Hematopoietic multipotent progenitor cell (in vitro differentiated cells): ENCODE results near the gene MACROH2A2. TPM values are rescaled to one million over a fixed set of nuclear protein-coding genes. Genes with fewer than 3 reads are reported as not detected.
"Not testable (repeated sequence)": the region's sequence is repeated elsewhere in the genome, so short reads cannot be mapped to it uniquely, and the experiment has no call there.

Experiments
- DNase-seq, 3 donors: peaks; one replicate each; pipeline ENCODE4 v3.0.0-alpha.2; 2011 to 2015; ENCODE audit warnings: low read depth in 2 of 3, low spot score in 2 of 3
- total RNA-seq: library from RNA; depleted of rRNA; stranded (reverse); fragments of >200 nt; gene quantifications from one replicate; pipeline ENCODE4 v1.2.3, GENCODE V29; 2012

The MACROH2A2 gene
- 2.2 TPM for total RNA-seq

DNA sequence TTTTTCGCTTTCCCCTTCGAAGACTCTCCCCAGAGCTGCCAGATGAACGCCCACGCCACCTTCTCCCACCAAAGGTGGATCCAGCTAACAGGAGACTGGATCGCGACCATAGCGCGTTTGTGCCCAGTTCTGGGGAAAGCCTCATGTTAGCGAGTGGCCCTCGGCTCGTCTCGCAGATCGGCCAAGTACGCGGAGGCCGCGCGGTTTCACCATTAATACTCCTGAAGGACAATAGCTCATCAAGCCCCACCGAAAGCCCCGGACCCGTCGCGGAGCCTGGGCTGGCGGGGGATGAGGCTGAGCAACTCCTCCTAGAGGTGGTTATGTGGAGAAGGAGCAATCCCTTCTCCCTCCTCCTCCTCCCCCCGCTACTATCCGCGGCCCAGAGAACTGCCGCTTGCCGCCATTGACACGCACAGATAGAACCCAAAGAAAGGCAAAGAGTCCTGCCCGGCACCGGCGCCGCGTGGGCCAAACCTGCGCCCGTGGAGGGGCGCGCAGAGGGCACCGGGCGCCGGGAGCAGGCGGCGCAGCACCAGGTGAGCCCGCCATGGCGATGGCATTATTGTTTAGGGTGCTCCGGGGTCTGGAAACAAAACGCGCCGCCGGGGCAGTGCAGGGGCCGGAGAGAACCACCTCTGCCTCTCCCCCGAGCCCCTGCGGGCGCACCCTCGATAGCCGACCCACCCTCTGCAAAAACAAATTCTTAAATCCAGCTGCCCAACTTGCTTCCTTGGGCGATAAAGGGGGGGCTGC lies at the start of gene MACROH2A2:
Gene MACROH2A2 (plus strand): TSS at position 385 of the 756 bp plus-strand sequence. CDS start 22,813 bp downstream, outside the sequence.
- DNase-seq, result peak in 2 of 3 donors; percentile 50

DNA sequence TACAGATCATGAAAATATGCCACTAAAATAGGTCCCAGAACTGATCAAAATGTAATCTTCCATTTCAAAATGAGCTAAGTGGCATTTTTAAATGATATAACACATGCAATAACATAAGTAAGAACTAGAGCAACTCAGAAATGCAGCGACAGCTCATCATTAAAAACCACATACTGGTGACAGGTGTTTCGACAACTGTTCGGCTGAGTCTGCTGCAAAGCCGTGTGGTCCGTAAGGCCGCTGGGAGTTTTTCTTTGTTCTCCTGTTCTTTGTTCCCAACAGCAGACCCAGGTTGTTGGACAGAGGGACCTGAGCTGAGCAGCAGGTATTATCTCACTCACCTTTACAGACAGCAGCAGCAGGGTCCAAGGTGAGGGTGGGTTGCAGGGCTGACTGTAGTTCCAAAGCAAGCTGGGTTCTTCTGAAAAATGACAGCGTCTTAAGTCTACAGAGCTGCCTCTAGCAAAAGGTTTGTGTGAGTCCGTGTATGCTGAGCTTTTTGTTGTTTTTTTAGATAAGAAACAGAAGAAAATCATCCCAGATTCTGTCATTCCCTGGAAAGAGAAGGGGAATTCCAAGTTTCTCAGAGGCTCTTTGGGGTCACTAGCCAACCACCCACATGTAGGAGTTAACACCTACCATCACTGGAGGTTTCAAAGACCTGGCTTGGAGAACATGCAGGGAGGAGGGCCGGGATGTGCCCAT lies 45.4 kb upstream of the MACROH2A2 start:
- DNase-seq, result no peak

DNA sequence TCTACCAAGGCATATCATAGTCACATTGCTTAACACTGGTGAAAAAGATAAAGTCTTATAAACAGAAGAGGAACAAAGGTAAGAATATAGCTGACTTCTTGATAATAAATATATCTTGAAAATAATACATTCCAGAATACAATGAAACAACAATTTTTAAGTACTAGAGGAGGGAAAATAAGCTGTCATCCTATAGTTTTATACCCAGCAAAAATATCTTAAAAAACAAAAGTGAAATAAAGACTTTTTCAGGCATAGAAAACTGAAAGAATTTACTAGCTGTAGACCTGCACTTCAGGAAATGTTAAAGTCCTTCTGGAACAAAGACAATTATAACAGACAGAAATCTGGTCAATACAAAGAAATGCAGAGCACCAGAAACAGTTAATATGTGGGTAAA lies 21.4 kb upstream of the MACROH2A2 start:
- DNase-seq, result no peak

GRCh38 chr10:70032667-70033289 lies 19.9 kb upstream of the MACROH2A2 start:
- no peak for DNase-seq

DNA sequence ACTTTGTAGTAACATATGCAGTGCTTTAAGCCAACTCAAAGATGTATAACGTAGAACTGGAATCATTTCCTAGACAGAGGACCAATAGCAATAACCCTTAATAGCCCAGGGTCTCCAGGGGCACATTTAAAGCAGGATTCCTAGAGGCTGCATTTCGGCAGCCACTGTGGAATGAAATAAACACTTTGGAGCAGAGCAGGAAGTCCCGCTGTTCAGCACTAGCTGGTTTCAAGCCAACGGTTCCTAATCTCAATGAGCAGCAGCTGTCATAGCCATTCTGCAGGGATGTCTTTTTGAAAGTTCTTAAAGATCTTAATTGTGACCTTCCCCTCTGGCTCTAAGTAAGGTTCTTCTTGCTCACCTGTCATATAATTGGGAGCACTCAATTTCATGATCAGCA lies 18.4 kb upstream of the MACROH2A2 start:
- no peak for DNase-seq

DNA sequence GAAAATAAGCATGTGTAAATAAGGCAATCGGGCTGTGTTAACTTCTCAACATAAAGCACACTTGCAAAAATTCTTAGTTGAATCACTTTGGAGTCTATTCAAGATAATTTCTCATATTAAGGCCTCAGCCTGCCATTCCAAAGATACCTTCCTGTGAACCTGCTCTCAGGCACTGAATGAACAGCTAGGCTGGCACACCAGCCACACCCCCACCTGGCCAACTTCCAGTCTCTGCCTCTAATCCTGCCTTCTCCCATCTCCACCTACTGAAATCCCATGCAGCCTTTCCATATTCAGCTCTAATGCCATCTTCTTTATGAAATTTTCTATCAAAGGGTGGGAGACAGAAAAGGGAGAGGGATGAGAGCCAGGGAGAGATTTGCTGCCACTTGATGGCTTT lies 17.1 kb upstream of the MACROH2A2 start:
- DNase-seq, result no peak

DNA sequence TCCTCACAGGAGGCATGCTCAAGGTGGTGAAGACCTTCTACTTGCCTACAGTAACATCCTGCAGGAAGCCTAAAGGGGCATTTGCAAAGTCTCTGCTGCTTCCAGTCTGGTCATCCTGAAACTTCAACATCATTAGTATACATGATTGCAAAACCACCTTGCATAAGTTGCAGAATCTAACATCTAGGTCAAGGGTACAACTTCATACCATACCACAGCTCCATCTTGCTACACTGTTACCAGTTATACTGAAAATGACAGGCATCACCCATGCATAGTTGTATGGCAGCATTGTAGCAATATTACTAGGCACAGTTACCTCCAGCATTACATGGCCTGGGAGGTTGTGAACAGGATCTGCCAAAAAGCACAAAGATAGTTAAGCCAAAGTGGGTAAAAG lies 13.7 kb upstream of the MACROH2A2 start:
- no peak for DNase-seq

DNA sequence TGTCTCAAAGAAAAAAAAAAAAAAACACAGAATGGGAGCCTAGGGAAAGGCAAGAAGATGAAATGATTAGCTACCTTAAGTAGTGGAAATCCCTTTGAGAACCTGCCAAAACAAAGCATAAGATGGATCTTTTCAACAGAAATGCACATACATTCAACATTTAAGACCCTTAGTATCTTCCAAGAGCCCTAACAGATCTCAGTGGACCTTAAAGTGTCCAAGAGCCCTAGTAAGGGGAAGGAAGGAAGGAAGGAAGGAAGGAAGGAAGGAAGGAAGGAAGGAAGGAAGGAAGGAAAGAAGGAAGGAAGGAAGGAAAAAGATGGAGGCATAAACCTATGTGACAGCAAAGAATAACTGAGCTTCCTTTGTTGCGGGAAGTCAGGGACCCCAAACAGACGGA lies 11.6 kb upstream of the MACROH2A2 start:
- DNase-seq, result no peak

DNA sequence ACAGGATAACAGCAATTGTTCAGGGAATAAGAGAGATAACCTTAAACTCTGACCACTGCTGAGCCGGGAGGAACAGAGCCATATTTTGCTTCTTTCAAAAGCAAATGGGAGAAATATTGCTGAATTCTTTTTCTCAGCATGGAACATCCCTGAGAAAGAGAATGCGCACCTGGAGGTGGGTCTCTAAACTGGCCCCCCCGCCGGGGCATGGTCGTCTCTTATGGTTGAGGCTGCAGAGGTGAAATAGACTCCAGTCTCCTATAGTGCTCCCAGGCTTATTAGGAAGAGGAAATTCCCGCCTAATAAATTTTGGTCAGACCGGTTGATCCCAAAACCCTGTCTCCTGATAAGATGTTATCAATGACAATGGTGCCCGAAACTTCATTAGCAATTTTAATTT lies 10.9 kb upstream of the MACROH2A2 start:
- DNase-seq, result not testable (repeated sequence)

DNA sequence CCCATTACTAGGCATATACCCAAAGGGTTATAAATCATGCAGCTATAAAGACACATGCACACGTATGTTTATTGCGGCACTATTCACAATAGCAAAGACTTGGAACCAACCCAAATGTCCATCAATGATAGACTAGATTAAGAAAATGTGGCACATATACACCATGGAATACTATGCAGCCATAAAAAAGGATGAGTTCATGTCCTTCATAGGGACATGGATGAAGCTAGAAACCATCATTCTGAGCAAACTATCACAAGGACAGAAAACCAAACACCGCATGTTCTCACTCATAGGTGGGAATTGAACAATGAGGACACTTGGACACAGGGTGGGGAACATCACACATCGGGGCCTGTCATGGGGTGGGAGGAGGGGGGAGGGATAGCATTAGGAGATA lies 5.6 kb upstream of the MACROH2A2 start:
- DNase-seq, result not testable (repeated sequence)

DNA sequence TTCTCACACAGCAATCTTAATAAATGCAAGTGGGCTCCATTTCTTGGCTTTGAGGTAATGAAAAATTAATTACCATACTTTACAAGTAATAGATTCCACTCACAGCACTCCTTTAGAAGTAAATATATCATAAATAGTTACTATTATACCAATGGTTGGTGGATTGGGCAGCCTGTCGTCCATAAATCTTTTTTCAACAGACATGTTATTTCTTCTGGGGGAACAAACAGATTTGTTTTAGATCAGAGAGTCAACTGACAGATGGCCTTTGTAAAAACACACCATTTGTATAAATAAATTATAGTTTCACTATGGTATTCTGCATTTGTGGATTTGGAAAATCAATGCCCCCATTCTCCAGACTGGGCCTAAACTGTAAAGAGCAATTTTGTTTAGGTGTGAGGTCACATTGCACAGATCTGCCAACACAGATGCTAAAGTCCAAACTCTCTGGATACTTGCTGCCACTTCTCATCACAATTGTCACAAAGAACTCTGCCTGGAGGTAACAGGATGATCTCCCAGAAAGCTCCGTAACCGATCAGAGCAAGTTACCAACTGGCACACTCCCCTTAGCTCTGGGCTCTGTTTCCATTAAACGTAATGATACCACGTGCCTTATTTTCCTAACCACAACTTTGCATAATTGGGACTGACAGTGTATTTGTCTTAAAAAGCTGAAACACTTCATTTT lies 4.5 kb upstream of the MACROH2A2 start:
- DNase-seq, result no peak

GRCh38 chr10:70051848-70052247 lies 798 bp upstream of the MACROH2A2 start:
- no peak for DNase-seq

- peak in 2 of 3 donors; percentile 8 to 9 for DNase-seq
Measured at GRCh38 chr10:70053218-70053840, 683 bp downstream of the MACROH2A2 start.

DNA sequence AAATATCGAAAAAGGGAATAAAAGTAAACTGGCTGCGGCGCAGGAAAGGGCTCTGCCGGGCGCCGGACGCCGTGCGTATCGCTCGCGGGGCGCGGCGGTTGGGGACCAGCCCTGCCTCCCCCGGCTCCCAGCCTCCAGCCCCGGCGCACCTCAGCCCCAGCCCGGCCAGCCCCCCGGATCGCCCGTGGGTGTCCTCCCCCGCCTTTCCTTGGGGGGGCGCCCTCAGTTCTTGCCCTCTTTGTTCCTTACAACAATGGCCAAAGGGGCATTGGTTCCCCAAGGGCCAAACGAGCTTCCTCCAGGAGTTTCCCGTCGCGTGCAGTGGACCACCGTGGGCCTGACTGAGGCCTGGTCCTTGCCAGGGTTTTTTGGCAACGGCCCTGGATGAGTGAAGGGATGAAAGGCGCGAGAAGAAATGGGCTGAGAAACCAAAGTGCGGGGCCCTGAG lies 1.2 kb downstream of the MACROH2A2 start:
- DNase-seq, result peak in 2 of 3 donors; percentile 26 to 39

GRCh38 chr10:70054902-70055301 lies 2.3 kb downstream of the MACROH2A2 start:
- DNase-seq, result no peak

GRCh38 chr10:70055550-70055949 lies 2.9 kb downstream of the MACROH2A2 start:
- no peak for DNase-seq

DNA sequence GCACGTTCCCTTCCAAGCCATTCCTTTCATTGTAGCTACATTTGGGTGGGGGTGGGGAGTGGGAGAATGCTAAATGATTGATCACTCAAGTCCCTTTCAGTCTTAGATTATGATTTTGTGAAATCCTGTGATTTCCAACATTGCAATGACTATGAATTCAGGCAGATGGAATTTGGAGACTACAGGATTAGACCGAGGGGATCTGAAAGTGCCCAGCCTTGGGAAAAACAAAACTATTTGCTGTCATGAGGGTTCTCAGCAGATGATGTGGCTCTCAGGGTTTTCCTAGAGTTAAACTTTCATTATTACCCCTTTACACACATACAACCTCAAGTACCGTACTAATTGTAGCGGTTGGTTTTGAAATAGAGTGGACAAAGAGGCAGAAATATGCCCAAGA lies 4.7 kb downstream of the MACROH2A2 start:
- no peak for DNase-seq

DNA sequence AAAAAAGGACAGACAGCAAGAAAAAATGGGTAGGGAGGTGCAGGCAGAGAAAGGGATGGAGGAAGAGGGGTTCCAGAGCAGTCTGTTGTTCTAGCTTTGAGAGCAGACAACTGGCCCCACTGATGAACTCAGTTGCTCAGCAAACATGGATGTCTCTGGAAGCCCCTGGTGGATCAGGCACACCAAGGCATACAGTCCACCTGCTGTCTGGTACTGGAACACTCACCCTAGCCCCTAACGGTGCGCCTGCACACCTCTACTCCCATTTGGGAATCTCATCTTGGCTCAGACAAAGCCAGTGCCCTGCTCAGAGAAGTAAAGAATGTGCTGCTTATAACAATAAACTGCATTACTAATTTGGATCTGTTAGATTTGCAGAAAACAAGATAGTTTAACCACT lies 7.7 kb downstream of the MACROH2A2 start:
- DNase-seq, result no peak

- DNase-seq, result no peak
Measured at GRCh38 chr10:70063418-70064098, 10.9 kb downstream of the MACROH2A2 start.

DNA sequence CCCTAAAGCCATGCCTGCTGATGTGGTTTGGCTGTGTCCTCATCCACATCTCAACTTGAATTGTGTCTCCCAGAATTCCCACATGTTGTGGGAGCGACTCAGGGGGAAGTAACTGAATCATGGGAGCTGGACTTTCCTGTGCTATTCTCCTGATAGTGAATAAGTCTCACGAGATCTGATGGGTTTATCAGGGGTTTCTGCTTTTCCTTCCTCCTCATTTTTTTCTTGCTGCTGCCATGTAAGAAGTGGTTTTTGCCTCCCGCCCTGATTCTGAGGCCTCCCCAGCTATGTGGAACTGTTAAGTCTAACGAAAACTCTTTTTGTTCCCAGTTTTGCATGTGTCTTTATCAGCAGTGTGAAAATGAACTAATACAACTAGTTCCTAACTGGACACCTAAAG lies 11.8 kb downstream of the MACROH2A2 start:
- no peak for DNase-seq
